ENCODE measurements around the gene CNTRL.

- TF ChIP-seq POLR2A (IDR thresholded peaks at IDR 0.05; ENCODE audit: control extremely low read depth in 1 of 2, low read depth in 2 of 2, low read length in 2 of 2) (no peak), POLR2AphosphoS5 (IDR thresholded peaks at IDR 0.05; ENCODE audit: low read depth, low read length) (no peak), MAFK (IDR thresholded peaks at IDR 0.05; ENCODE audit: low read depth, low read length) (no peak), GABPA (IDR thresholded peaks at IDR 0.05; ENCODE audit: borderline replicate concordance, insufficient read depth, low read length) (no peak), EGR1 (IDR thresholded peaks at IDR 0.05; ENCODE audit: borderline replicate concordance, low read depth, low read length) (no peak), YY1 (IDR thresholded peaks at IDR 0.05; ENCODE audit: low read depth, low read length) (no peak), SP1 (IDR thresholded peaks at IDR 0.05; ENCODE audit: low read depth, low read length) (no peak), RFX5 (IDR thresholded peaks at IDR 0.05; ENCODE audit: borderline replicate concordance, low read depth, low read length) (no peak), EZH2 (IDR thresholded peaks at IDR 0.05; ENCODE audit: low read depth, low read length, severe bottlenecking) (no peak)
- TF ChIP-seq, protein P1, sequence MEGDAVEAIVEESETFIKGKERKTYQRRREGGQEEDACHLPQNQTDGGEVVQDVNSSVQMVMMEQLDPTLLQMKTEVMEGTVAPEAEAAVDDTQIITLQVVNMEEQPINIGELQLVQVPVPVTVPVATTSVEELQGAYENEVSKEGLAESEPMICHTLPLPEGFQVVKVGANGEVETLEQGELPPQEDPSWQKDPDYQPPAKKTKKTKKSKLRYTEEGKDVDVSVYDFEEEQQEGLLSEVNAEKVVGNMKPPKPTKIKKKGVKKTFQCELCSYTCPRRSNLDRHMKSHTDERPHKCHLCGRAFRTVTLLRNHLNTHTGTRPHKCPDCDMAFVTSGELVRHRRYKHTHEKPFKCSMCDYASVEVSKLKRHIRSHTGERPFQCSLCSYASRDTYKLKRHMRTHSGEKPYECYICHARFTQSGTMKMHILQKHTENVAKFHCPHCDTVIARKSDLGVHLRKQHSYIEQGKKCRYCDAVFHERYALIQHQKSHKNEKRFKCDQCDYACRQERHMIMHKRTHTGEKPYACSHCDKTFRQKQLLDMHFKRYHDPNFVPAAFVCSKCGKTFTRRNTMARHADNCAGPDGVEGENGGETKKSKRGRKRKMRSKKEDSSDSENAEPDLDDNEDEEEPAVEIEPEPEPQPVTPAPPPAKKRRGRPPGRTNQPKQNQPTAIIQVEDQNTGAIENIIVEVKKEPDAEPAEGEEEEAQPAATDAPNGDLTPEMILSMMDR (IDR thresholded peaks at IDR 0.05; ENCODE audit: control extremely low read depth in 1 of 3, insufficient read depth in 1 of 3, low read depth in 1 of 3, low read length in 3 of 3): no peak
Measured at GRCh38 chr9:121071370-121071755, 3.4 kb upstream of the CNTRL start.
